IMR-90 (cell line): ENCODE data around the gene KCNN3. TPM values are rescaled to one million over a fixed set of nuclear protein-coding genes. Genes with fewer than 3 reads are reported as not detected.

Experiments
- ATAC-seq: fragments of 200-7000 bp; cut with Tn5 transposase; 2 replicates; pipeline ENCODE4 v1.9.1; 2020; ENCODE audit warnings: low read depth, mild to moderate bottlenecking, moderate library complexity
- BruUV-seq: library from RNA; stranded (reverse); fragments of 400-500 nt; replicated peaks from 2 replicates; lab custom pipeline; 2021; lab: Mats Ljungman, UMichigan
- CTCF ChIA-PET: fragments of 300-600 bp; formaldehyde crosslinking; extraction: SDS; loops from one replicate; lab custom pipeline; 2021; ENCODE audit warnings: antibody characterized with exemption; lab: Yijun Ruan, JAX
- POLR2A ChIA-PET: fragments of 300-600 bp; sonication (Branson Sonifier 250); formaldehyde crosslinking; loops from one replicate; lab custom pipeline; 2022; ENCODE audit warnings: antibody characterized with exemption; ENCODE audit not compliant: unreplicated experiment; lab: Charles Lee
- DNase-seq: peaks from one replicate; pipeline ENCODE4 v3.0.0; 2013
- H2AFZ ChIP-seq: replicated peaks from 2 replicates; pipeline ENCODE3; 2013; ENCODE audit warnings: low read length, mild to moderate bottlenecking; ENCODE audit not compliant: poor library complexity
- H2AK5ac ChIP-seq: 2 replicates; pipeline ENCODE4 v1.6.1; 2013; ENCODE audit warnings: low read depth, low read length, inconsistent platforms
- H2AK9ac ChIP-seq: replicated peaks from 2 replicates; pipeline ENCODE3; 2013; ENCODE audit warnings: mild to moderate bottlenecking, low read depth, low read length, moderate library complexity; ENCODE audit not compliant: poor library complexity
- H2BK120ac ChIP-seq: 2 replicates; pipeline ENCODE4 v1.6.1; 2013; ENCODE audit warnings: low read depth, low read length, inconsistent platforms
- H2BK15ac ChIP-seq: 3 replicates; pipeline ENCODE4 v1.6.1; 2013; ENCODE audit warnings: low read depth, low read length, inconsistent platforms
- H2BK20ac ChIP-seq: 2 replicates; pipeline ENCODE4 v1.6.1; 2013; ENCODE audit warnings: low read depth, mild to moderate bottlenecking, inconsistent platforms, low read length, moderate library complexity
- H2BK5ac ChIP-seq: 2 replicates; pipeline ENCODE4 v1.6.1; 2013; ENCODE audit warnings: mild to moderate bottlenecking, low read depth, low read length, inconsistent platforms; ENCODE audit not compliant: poor library complexity, severe bottlenecking
- H3K14ac ChIP-seq: replicated peaks from 2 replicates; pipeline ENCODE4 v1.6.1; 2013; ENCODE audit warnings: low read depth, low read length, inconsistent platforms
- H3K18ac ChIP-seq: 2 replicates; pipeline ENCODE4 v1.6.1; 2013; ENCODE audit warnings: low read depth, low read length, control low read depth
- H3K23ac ChIP-seq: 2 replicates; pipeline ENCODE4 v1.6.1; 2013; ENCODE audit warnings: low read depth, low read length, inconsistent platforms
- H3K27ac ChIP-seq: 2 replicates; pipeline ENCODE4 v1.5.1; 2013; ENCODE audit warnings: mild to moderate bottlenecking, control low read depth, low read length; ENCODE audit not compliant: insufficient read depth
- H3K27me3 ChIP-seq: 2 replicates; pipeline ENCODE4 v1.6.1; 2013; ENCODE audit warnings: low read length; ENCODE audit not compliant: control insufficient read depth, insufficient read depth
- H3K36me3 ChIP-seq: 2 replicates; pipeline ENCODE4 v1.6.1; 2013; ENCODE audit warnings: low read length, mixed read lengths; ENCODE audit not compliant: control insufficient read depth, insufficient read depth
- H3K4ac ChIP-seq: 2 replicates; pipeline ENCODE4 v1.6.1; 2013; ENCODE audit warnings: low read depth, low read length, inconsistent platforms
- H3K4me1 ChIP-seq: 2 replicates; pipeline ENCODE4 v1.6.1; 2013; ENCODE audit warnings: low read length, mixed read lengths; ENCODE audit not compliant: control insufficient read depth, insufficient read depth
- H3K4me2 ChIP-seq: 2 replicates; pipeline ENCODE4 v1.6.1; 2013; ENCODE audit warnings: low read depth, mild to moderate bottlenecking, control low read depth, low read length, moderate library complexity
- H3K4me3 ChIP-seq: 2 replicates; pipeline ENCODE4 v1.5.1; 2013; ENCODE audit warnings: low read depth, mild to moderate bottlenecking, control low read depth, low read length, moderate library complexity; ENCODE audit not compliant: insufficient read depth
- H3K56ac ChIP-seq: 2 replicates; pipeline ENCODE4 v1.6.1; 2013; ENCODE audit warnings: low read length, inconsistent platforms; ENCODE audit not compliant: insufficient read depth; ENCODE audit errors: extremely low read depth
- H3K79me1 ChIP-seq, 2 experiments: 2 replicates each; pipeline ENCODE4 v1.6.1; 2013; ENCODE audit warnings: low read length in 2 of 2, inconsistent platforms in 1 of 2, low read depth in 1 of 2
- H3K9ac ChIP-seq: 2 replicates; pipeline ENCODE4 v1.6.1; 2013; ENCODE audit warnings: low read depth, low read length, control low read depth
- H3K9me1 ChIP-seq: 2 replicates; pipeline ENCODE4 v1.6.1; 2013; ENCODE audit warnings: low read length, inconsistent platforms; ENCODE audit not compliant: insufficient read depth
- H3K9me3 ChIP-seq: 2 replicates; pipeline ENCODE4 v1.6.1; 2013; ENCODE audit warnings: low read length; ENCODE audit not compliant: control insufficient read depth, insufficient read depth
- H4K20me1 ChIP-seq: 2 replicates; pipeline ENCODE4 v1.6.1; 2013; ENCODE audit warnings: low read length, inconsistent platforms; ENCODE audit not compliant: insufficient read depth
- H4K5ac ChIP-seq: 2 replicates; pipeline ENCODE4 v1.6.1; 2013; ENCODE audit warnings: mild to moderate bottlenecking, low read depth, low read length, control low read depth
- H4K8ac ChIP-seq, 2 experiments: 2 replicates each; pipeline ENCODE4 v1.6.1; 2013; ENCODE audit warnings: low read depth in 2 of 2, low read length in 2 of 2, control low read depth in 1 of 2, inconsistent platforms in 1 of 2
- H4K91ac ChIP-seq: 2 replicates; pipeline ENCODE4 v1.6.1; 2013; ENCODE audit warnings: low read depth, low read length, inconsistent platforms; ENCODE audit not compliant: insufficient read depth
- BHLHE40 ChIP-seq: fragments of 150-350 bp; IDR thresholded peaks from 2 replicates; pipeline ENCODE4 v1.6.1; 2016; ENCODE audit warnings: mild to moderate bottlenecking, low read depth, low read length
- CHD1 ChIP-seq: IDR thresholded peaks from 2 replicates; pipeline ENCODE4 v1.6.1; 2012; ENCODE audit warnings: low read depth, low read length, improper control_type of control experiment
- MAFK ChIP-seq: IDR thresholded peaks from 2 replicates; pipeline ENCODE4 v1.6.1; 2012; ENCODE audit warnings: low read depth, low read length, improper control_type of control experiment
- NFE2L2 ChIP-seq: fragments of 150-350 bp; IDR thresholded peaks from 2 replicates; pipeline ENCODE4 v1.6.1; 2016; ENCODE audit warnings: low read depth, mild to moderate bottlenecking, low read length
- POLR2A ChIP-seq: IDR thresholded peaks from 2 replicates; pipeline ENCODE4 v1.6.1; 2012; ENCODE audit warnings: mild to moderate bottlenecking, low read depth, low read length
- RAD21 ChIP-seq: IDR thresholded peaks from 2 replicates; pipeline ENCODE4 v1.6.1; 2012; ENCODE audit warnings: low read length, improper control_type of control experiment
- RCOR1 ChIP-seq: IDR thresholded peaks from 2 replicates; pipeline ENCODE4 v1.6.1; 2012; ENCODE audit warnings: mild to moderate bottlenecking, low read length, improper control_type of control experiment; ENCODE audit not compliant: insufficient replicate concordance
- RFX5 ChIP-seq: IDR thresholded peaks from 2 replicates; pipeline ENCODE4 v1.8.0; 2012; ENCODE audit warnings: low read depth, mild to moderate bottlenecking, low read length, moderate library complexity
- USF2 ChIP-seq: fragments of 150-350 bp; IDR thresholded peaks from 2 replicates; pipeline ENCODE4 v1.6.1; 2017; ENCODE audit warnings: mild to moderate bottlenecking, antibody characterized with exemption, low read length, low read depth
- WGBS, 2 experiments: methylation state at CpG; one replicate each; pipeline versions ENCODE4 v1.1.5 to v1.1.7; 2013; ENCODE audit warnings: missing lambda C conversion rate in 2 of 2; ENCODE audit not compliant: insufficient read length in 1 of 2; ENCODE audit errors: extremely low coverage in 2 of 2; 5-methylcytosine and 5-hydroxymethylcytosine counted together
- dilution Hi-C: fragments of 300-500 bp; cut with HindIII; formaldehyde crosslinking; loops from one replicate; pipeline ENCODE4 v1.14.3; 2018; ENCODE audit warnings: low sequenced_read_pairs; ENCODE audit not compliant: unreplicated experiment
- in situ Hi-C: fragments of 300-500 bp; cut with MboI; formaldehyde crosslinking; loops from 3 replicates; pipeline ENCODE4 v1.14.3; 2019; ENCODE audit warnings: low sequenced_read_pairs, inconsistent platforms, mixed read lengths
- intact Hi-C: fragments of 100-400 bp; cut with micrococcal nuclease; formaldehyde crosslinking; loops from 2 replicates; pipeline ENCODE4 v1.10.0; 2022
- polyA plus RNA-seq, 3 experiments: library from polyadenylated mRNA; depleted of rRNA; stranded (reverse); fragments of >200 nt; gene quantifications; 2 replicates each; pipeline ENCODE4 v1.2.3, GENCODE V29; 2012; ENCODE audit warnings: low replicate concordance in 1 of 3
- total RNA-seq: library from RNA; depleted of rRNA; stranded (reverse); fragments of >200 nt; gene quantifications from 2 replicates; pipeline ENCODE4 v1.2.3, GENCODE V29; 2012
- TF ChIP-seq, protein P1 (sequence below): conservative IDR thresholded peaks from 2 replicates; pipeline ENCODE4 v1.5.1; 2012; ENCODE audit warnings: mild to moderate bottlenecking, low read depth, low read length, improper control_type of control experiment

KCNN3 gene
- total and polyA plus RNA-seq, 2 of the 4 experiments (the other 2 are of a cell fraction), result 0.02 TPM; not detected in 1

DNA sequence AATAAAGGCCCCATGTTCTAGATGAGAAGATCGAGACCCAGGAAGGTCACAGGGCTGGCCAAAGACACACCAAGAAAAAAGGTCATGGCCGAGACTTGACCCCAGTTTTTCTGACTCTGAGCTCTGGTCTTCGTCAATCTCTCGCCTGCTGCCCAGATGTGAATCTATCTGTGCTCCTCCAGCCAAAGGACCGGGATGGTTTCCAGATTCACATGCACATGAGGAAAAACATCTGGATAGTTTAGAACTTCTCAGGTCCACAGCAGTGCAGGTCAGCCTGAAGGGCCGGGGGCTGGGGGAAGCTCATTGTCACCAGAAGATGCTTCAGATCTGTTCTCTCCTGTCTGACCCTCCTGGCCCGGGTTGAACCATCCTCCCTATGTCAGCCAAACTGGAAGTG, 49.0 kb downstream of the KCNN3 start:
- TF ChIP-seq CHD1, result no peak
- no peak for TF ChIP-seq BHLHE40
- TF ChIP-seq POLR2A, result no peak
- TF ChIP-seq RAD21, result no peak
- no peak for TF ChIP-seq RCOR1
- TF ChIP-seq USF2, result no peak
- no peak for TF ChIP-seq NFE2L2
- TF ChIP-seq RFX5, result no peak
- no peak for TF ChIP-seq MAFK
- TF ChIP-seq, protein P1, sequence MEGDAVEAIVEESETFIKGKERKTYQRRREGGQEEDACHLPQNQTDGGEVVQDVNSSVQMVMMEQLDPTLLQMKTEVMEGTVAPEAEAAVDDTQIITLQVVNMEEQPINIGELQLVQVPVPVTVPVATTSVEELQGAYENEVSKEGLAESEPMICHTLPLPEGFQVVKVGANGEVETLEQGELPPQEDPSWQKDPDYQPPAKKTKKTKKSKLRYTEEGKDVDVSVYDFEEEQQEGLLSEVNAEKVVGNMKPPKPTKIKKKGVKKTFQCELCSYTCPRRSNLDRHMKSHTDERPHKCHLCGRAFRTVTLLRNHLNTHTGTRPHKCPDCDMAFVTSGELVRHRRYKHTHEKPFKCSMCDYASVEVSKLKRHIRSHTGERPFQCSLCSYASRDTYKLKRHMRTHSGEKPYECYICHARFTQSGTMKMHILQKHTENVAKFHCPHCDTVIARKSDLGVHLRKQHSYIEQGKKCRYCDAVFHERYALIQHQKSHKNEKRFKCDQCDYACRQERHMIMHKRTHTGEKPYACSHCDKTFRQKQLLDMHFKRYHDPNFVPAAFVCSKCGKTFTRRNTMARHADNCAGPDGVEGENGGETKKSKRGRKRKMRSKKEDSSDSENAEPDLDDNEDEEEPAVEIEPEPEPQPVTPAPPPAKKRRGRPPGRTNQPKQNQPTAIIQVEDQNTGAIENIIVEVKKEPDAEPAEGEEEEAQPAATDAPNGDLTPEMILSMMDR, result no peak
- no peak overlapping the region for H2BK20ac ChIP-seq
- BruUV-seq, result no TSS peak
- peak overlapping the region; percentile 41 for H2AFZ ChIP-seq
- no peaks in the 10 kb centered on the region for H3K4me1 ChIP-seq
- H3K36me3 ChIP-seq, result no peaks in the 10 kb centered on the region
- H3K79me1 ChIP-seq, result no peaks in the 10 kb centered on the region
- peaks cover 61% of the 10 kb centered on the region for H3K27me3 ChIP-seq
- no peak overlapping the region for H3K9ac ChIP-seq
- H3K56ac ChIP-seq, result no peak overlapping the region
- no peak overlapping the region for H2AK9ac ChIP-seq
- H3K9me1 ChIP-seq, result no peaks in the 10 kb centered on the region; the same call in 1 of the 2 replicates
- no peak overlapping the region for H2BK120ac ChIP-seq
- no peak overlapping the region for H3K14ac ChIP-seq
- H4K20me1 ChIP-seq, result no peaks in the 10 kb centered on the region
- DNase-seq, result no peak
- no peak overlapping the region for H3K23ac ChIP-seq
- H4K91ac ChIP-seq, result no peak overlapping the region
- H2BK15ac ChIP-seq, result no peak overlapping the region
- CTCF ChIA-PET, result no interaction called here
- no peak overlapping the region for H3K4me3 ChIP-seq
- in situ Hi-C loops (no loop called here), dilution Hi-C loops (no loop called here), intact Hi-C loops (no loop called here)
- no peak overlapping the region for H3K4ac ChIP-seq
- ATAC-seq, result no peak
- no peaks in the 10 kb centered on the region for H3K9me3 ChIP-seq
- H4K8ac ChIP-seq, result no peak overlapping the region
- no peak overlapping the region for H2AK5ac ChIP-seq
- POLR2A ChIA-PET, result no interaction called here
- H3K27ac ChIP-seq, result no peak overlapping the region
- no peak overlapping the region for H4K5ac ChIP-seq
- H3K4me2 ChIP-seq, result no peak overlapping the region
- H3K18ac ChIP-seq, result no peak overlapping the region
- no peak overlapping the region for H2BK5ac ChIP-seq
- WGBS, 2 experiments, result 31% methylated on average over 5 of the region's 7 CpGs; no CpG with 5 or more reads in 1 of the 2 experiments
